ENCODE results near the gene SLC30A4. TPM values are rescaled to one million over a fixed set of nuclear protein-coding genes. Genes with fewer than 3 reads are reported as not detected.

Gene SLC30A4
- total and polyA plus RNA-seq, 2 donors (not counting 1 experiment from before 2014, with no cell fraction given) = 6.7 to 9.1 TPM

- H3K4me2 ChIP-seq (replicated peaks; ENCODE audit: low read depth, low read length, poor library complexity, severe bottlenecking) = no peak overlapping the region
- POLR2A ChIA-PET = interaction anchor here (0.7 kb wide), 1 partner anchor 89 kb away, joined by 3 read pairs; no protein-coding TSS in a partner anchor
- no peak overlapping the region for H3K9ac ChIP-seq (ENCODE audit: low read length)
- H3K36me3 ChIP-seq (replicated peaks in 1 of 2; ENCODE audit: control extremely low read depth in 1 of 2, control insufficient read depth in 1 of 2, extremely low read depth in 1 of 2, insufficient read depth in 2 of 2, low read length in 1 of 2) = no peaks in the 10 kb centered on the region
- no peak for TF ChIP-seq EZH2 (IDR thresholded peaks at IDR 0.05; ENCODE audit: borderline replicate concordance, insufficient read depth, low read depth, low read length, poor library complexity, severe bottlenecking)
- no peak for TF ChIP-seq CTCF (IDR thresholded peaks at IDR 0.05)
- Mint-ChIP-seq H3K9me3 (ENCODE audit: insufficient read depth) (no peaks in the 10 kb centered on the region), H3K27me3 (peaks cover 14% of the 10 kb centered on the region), H3K4me3 (no peak overlapping the region), H3K27ac (no peak overlapping the region), H3K4me1 (peaks cover 3% of the 10 kb centered on the region)
- CTCF ChIA-PET = interaction anchor here (2.4 kb wide), 1 partner anchor 68 kb away, joined by 7 read pairs; no protein-coding TSS in a partner anchor
- no CpG with 5 or more reads among the region's 4 CpGs for WGBS (ENCODE audit: insufficient coverage)
- no peak overlapping the region for H2AFZ ChIP-seq (ENCODE audit: insufficient read depth, low read depth, low read length, poor library complexity, severe bottlenecking)
- H3K4me1 ChIP-seq (ENCODE audit: control insufficient read depth in 2 of 2, insufficient read depth in 2 of 2, low read length in 2 of 2) = no peaks in the 10 kb centered on the region
- no peak overlapping the region for H3K27ac ChIP-seq (ENCODE audit: low read length in 2 of 2)
- no peaks in the 10 kb centered on the region for H3K27me3 ChIP-seq (replicated peaks in 1 of 4; ENCODE audit: control extremely low read depth in 1 of 4, control insufficient read depth in 3 of 4, insufficient read depth in 4 of 4, low read length in 3 of 4)
- H4K20me1 ChIP-seq (ENCODE audit: control insufficient read depth, insufficient read depth, low read length, poor library complexity, severe bottlenecking) = no peaks in the 10 kb centered on the region
- ATAC-seq (ENCODE audit: low read depth) (no peak), DNase-seq (no peak)
- H3K9me3 ChIP-seq (ENCODE audit: control extremely low read depth in 1 of 3, control insufficient read depth in 2 of 3, insufficient read depth in 1 of 3, low read length in 2 of 3) = no peaks in the 10 kb centered on the region
- no peaks in the 10 kb centered on the region for H3K79me2 ChIP-seq (ENCODE audit: control insufficient read depth, insufficient read depth, low read length)
- no peak overlapping the region for H3K4me3 ChIP-seq (ENCODE audit: control extremely low read depth in 1 of 5, extremely low read depth in 1 of 5, insufficient read depth in 1 of 5, low read depth in 2 of 5, low read length in 4 of 5)
- intact Hi-C loops (cut with micrococcal nuclease) = no loop called here
These were observed 21.9 kb upstream of the SLC30A4 start for GRCh38 chr15:45544266-45545023.

- ATAC-seq (ENCODE audit: low read depth) (no peak), DNase-seq (no peak)
- H3K4me1 Mint-ChIP-seq = peaks cover 3% of the 10 kb centered on the region
- H3K27ac ChIP-seq (ENCODE audit: low read length in 2 of 2) = no peak overlapping the region
- H2AFZ ChIP-seq (ENCODE audit: insufficient read depth, low read depth, low read length, poor library complexity, severe bottlenecking) = no peak overlapping the region
- CTCF ChIA-PET = no interaction called here
- no peaks in the 10 kb centered on the region for H3K9me3 Mint-ChIP-seq (ENCODE audit: insufficient read depth)
- no peaks in the 10 kb centered on the region for H3K9me3 ChIP-seq (ENCODE audit: control extremely low read depth in 1 of 3, control insufficient read depth in 2 of 3, insufficient read depth in 1 of 3, low read length in 2 of 3)
- no peaks in the 10 kb centered on the region for H3K27me3 ChIP-seq (replicated peaks in 1 of 4; ENCODE audit: control extremely low read depth in 1 of 4, control insufficient read depth in 3 of 4, insufficient read depth in 4 of 4, low read length in 3 of 4)
- WGBS (ENCODE audit: insufficient coverage) = no CpG with 5 or more reads among the region's 3 CpGs
- no peaks in the 10 kb centered on the region for H4K20me1 ChIP-seq (ENCODE audit: control insufficient read depth, insufficient read depth, low read length, poor library complexity, severe bottlenecking)
- no peaks in the 10 kb centered on the region for H3K36me3 ChIP-seq (replicated peaks in 1 of 2; ENCODE audit: control extremely low read depth in 1 of 2, control insufficient read depth in 1 of 2, extremely low read depth in 1 of 2, insufficient read depth in 2 of 2, low read length in 1 of 2)
- no peaks in the 10 kb centered on the region for H3K4me1 ChIP-seq (ENCODE audit: control insufficient read depth in 2 of 2, insufficient read depth in 2 of 2, low read length in 2 of 2)
- H3K4me3 Mint-ChIP-seq = no peak overlapping the region
- H3K4me3 ChIP-seq (ENCODE audit: control extremely low read depth in 1 of 5, extremely low read depth in 1 of 5, insufficient read depth in 1 of 5, low read depth in 2 of 5, low read length in 4 of 5) = no peak overlapping the region
- H3K9ac ChIP-seq (ENCODE audit: low read length) = no peak overlapping the region
- intact Hi-C loops (cut with micrococcal nuclease) = no loop called here
- POLR2A ChIA-PET = no interaction called here
- H3K4me2 ChIP-seq (replicated peaks; ENCODE audit: low read depth, low read length, poor library complexity, severe bottlenecking) = no peak overlapping the region
- H3K27ac Mint-ChIP-seq = no peak overlapping the region
- peaks cover 10% of the 10 kb centered on the region for H3K27me3 Mint-ChIP-seq
- no peaks in the 10 kb centered on the region for H3K79me2 ChIP-seq (ENCODE audit: control insufficient read depth, insufficient read depth, low read length)
- TF ChIP-seq EZH2 (IDR thresholded peaks at IDR 0.05; ENCODE audit: borderline replicate concordance, insufficient read depth, low read depth, low read length, poor library complexity, severe bottlenecking) = no peak
- no peak for TF ChIP-seq CTCF (IDR thresholded peaks at IDR 0.05)
These were observed 20.5 kb upstream of the SLC30A4 start for GRCh38 chr15:45543051-45543450.

Data from B cell (primary cell).